Spleen (tissue), 11 donors: ENCODE measurements around the gene CHD5. TPM values are rescaled to one million over a fixed set of nuclear protein-coding genes. Genes with fewer than 3 reads are reported as not detected.

Experiments
- DNase-seq: peaks from one replicate; pipeline ENCODE4 v3.0.0-alpha.2; 2020
- H3K27ac ChIP-seq, 8 donors: fragments of 200-600 bp; sonication (generic) in 7 of 8; 1 replicate in 4 of 8; 2 replicates in 4 of 8; pipeline versions ENCODE4 v1.5.0 to v1.8.0; 2016 to 2021; ENCODE audit warnings: inconsistent platforms in 4 of 8, mild to moderate bottlenecking in 4 of 8, moderate library complexity in 1 of 8
- H3K27me3 ChIP-seq, 7 donors: fragments of 200-600 bp; sonication (generic) in 6 of 7; replicated peaks in 1 of 7; 1 replicate in 4 of 7; 2 replicates in 3 of 7; pipeline versions ENCODE4 v1.5.0 to v1.8.0; 2016 to 2021; ENCODE audit warnings: inconsistent platforms in 3 of 7, mild to moderate bottlenecking in 1 of 7
- H3K36me3 ChIP-seq, 6 donors: fragments of 200-600 bp; sonication (generic) in 5 of 6; 1 replicate in 4 of 6; 2 replicates in 2 of 6; pipeline versions ENCODE4 v1.5.0 to v1.8.0; 2016 to 2021; ENCODE audit warnings: inconsistent platforms in 2 of 6
- H3K4me1 ChIP-seq, 6 donors: fragments of 200-600 bp; sonication (generic) in 5 of 6; 1 replicate in 3 of 6; 2 replicates in 3 of 6; pipeline versions ENCODE4 v1.5.0 to v1.8.0; 2016 to 2021; ENCODE audit warnings: inconsistent platforms in 3 of 6
- H3K4me3 ChIP-seq, 8 donors: fragments of 200-600 bp; sonication (generic) in 7 of 8; 1 replicate in 4 of 8; 2 replicates in 4 of 8; pipeline versions ENCODE4 v1.5.0 to v1.8.0; 2016 to 2021; ENCODE audit warnings: inconsistent platforms in 4 of 8, mild to moderate bottlenecking in 4 of 8, moderate library complexity in 2 of 8
- H3K9me3 ChIP-seq, 8 donors: fragments of 200-600 bp; sonication (generic) in 7 of 8; 1 replicate in 4 of 8; 2 replicates in 4 of 8; pipeline versions ENCODE4 v1.5.0 to v1.8.0; 2016 to 2021; ENCODE audit warnings: inconsistent platforms in 4 of 8
- POLR2A ChIP-seq, 3 donors: fragments of 450-650 bp; IDR thresholded peaks; one replicate each; pipeline ENCODE4 v1.5.1; 2017; ENCODE audit warnings: antibody characterized with exemption in 3 of 3, mild to moderate bottlenecking in 1 of 3
- POLR2AphosphoS5 ChIP-seq, 3 donors: sonication (generic); formaldehyde crosslinking; IDR thresholded peaks; one replicate each; pipeline ENCODE4 v1.5.1; 2017; ENCODE audit warnings: antibody characterized with exemption in 3 of 3
- WGBS, 5 donors: extraction: QIAGEN DNeasy Blood & Tissue Kit in 3 of 5; methylation state at CpG; one replicate each; pipeline versions ENCODE4 v1.1.5 to v1.1.7; 2013 to 2018; 5-methylcytosine and 5-hydroxymethylcytosine counted together
- intact Hi-C: fragments of 100-400 bp; cut with DNase I; formaldehyde crosslinking; loops from one replicate; pipeline ENCODE4 v1.15.0; 2023; ENCODE audit warnings: low total_unique reads
- polyA plus RNA-seq, 3 donors: library from polyadenylated mRNA; stranded (reverse); fragments of 200-250 nt; gene quantifications; one replicate each; pipeline ENCODE4 v1.2.1, GENCODE V29; 2013
- total RNA-seq, 7 donors: library from RNA; depleted of rRNA in 3 of 7; stranded (reverse); fragments of >200 nt in 3 of 7; fragmentation: NEBNext Ultra II Directional in 4 of 7; extraction: Animal tissue kit (Norgen Biotek cat#: 25700) in 4 of 7; gene quantifications; one replicate each; pipeline versions ENCODE4 v1.1.0 to v1.2.1, GENCODE V29; 2016 to 2021
- TF ChIP-seq, protein P1 (sequence below), 11 experiments: fragments of 200-600 bp in 7 of 11; fragments of 450-650 bp in 4 of 11; sonication (generic) in 4 of 11; IDR thresholded peaks in 8 of 11; conservative IDR thresholded peaks in 3 of 11; 1 replicate in 7 of 11; 2 replicates in 4 of 11; pipeline versions ENCODE4 v1.4.0 to v1.8.0; 2016 to 2021; ENCODE audit warnings: antibody characterized with exemption in 11 of 11, inconsistent platforms in 4 of 11, mild to moderate bottlenecking in 1 of 11
- donor health status: healthy with polysubstance abuse.
- donor health status: DM: no; HTN: no; CAD: no; lungs with moderate emphysema.
- donor health status: DM: no; HTN: no; CAD: no.
- donor health status: Bipolar disorder and iron deficiency.
- donor health status: healthy.
- donor health status: DM: no; HTN: no; CAD: no.
- donor health status: DM: yes; HTN: yes; CAD: no.

The CHD5 gene
- total and polyA plus RNA-seq, 10 donors, result 0.04 to 0.44 (median 0.13) TPM

DNA sequence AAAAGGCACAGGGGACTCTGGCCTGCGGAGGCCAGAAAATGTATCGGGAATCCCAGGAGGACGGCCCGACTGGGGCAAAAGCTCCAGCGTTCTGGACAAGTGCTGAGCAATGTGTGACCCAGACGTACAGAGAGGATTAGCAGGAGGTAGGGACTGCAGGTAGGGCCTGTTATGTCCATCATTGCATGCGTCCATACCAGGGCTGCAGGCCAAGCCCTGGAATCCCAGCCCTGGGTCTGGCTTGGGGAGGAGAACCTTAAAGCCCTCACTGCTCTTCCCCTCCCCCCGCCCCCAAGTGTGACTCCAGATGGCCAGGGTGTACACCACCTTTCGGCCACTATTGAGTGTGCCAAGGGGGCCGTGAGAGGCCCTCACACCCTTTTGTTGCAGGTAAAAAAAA, 27.8 kb upstream of the CHD5 start:
- DNase-seq, result no peak
- intact Hi-C loops, result no loop called here
- Histone ChIP-seq H3K4me3 (no peak overlapping the region), H3K27me3 (peaks cover 0 to 74% (median 39%) of the 10 kb centered on the region in 7 donors), H3K36me3 (no peaks in the 10 kb centered on the region), H3K27ac (no peak overlapping the region), H3K9me3 (no peaks in the 10 kb centered on the region), H3K4me1 (peaks cover 31 to 70% (median 42%) of the 10 kb centered on the region in 6 donors)
- WGBS, 5 donors, result 79 to 91% (median 82%) methylated on average over 5 to 10 of the region's 10 CpGs
- no peak for TF ChIP-seq POLR2A (IDR thresholded peaks at IDR 0.05)
- no peak for TF ChIP-seq POLR2AphosphoS5 (IDR thresholded peaks at IDR 0.05)
- TF ChIP-seq, protein P1, sequence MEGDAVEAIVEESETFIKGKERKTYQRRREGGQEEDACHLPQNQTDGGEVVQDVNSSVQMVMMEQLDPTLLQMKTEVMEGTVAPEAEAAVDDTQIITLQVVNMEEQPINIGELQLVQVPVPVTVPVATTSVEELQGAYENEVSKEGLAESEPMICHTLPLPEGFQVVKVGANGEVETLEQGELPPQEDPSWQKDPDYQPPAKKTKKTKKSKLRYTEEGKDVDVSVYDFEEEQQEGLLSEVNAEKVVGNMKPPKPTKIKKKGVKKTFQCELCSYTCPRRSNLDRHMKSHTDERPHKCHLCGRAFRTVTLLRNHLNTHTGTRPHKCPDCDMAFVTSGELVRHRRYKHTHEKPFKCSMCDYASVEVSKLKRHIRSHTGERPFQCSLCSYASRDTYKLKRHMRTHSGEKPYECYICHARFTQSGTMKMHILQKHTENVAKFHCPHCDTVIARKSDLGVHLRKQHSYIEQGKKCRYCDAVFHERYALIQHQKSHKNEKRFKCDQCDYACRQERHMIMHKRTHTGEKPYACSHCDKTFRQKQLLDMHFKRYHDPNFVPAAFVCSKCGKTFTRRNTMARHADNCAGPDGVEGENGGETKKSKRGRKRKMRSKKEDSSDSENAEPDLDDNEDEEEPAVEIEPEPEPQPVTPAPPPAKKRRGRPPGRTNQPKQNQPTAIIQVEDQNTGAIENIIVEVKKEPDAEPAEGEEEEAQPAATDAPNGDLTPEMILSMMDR (IDR thresholded peaks at IDR 0.05 in 8 of 11, conservative IDR thresholded peaks at IDR 0.05 in 3 of 11), result no peak

DNA sequence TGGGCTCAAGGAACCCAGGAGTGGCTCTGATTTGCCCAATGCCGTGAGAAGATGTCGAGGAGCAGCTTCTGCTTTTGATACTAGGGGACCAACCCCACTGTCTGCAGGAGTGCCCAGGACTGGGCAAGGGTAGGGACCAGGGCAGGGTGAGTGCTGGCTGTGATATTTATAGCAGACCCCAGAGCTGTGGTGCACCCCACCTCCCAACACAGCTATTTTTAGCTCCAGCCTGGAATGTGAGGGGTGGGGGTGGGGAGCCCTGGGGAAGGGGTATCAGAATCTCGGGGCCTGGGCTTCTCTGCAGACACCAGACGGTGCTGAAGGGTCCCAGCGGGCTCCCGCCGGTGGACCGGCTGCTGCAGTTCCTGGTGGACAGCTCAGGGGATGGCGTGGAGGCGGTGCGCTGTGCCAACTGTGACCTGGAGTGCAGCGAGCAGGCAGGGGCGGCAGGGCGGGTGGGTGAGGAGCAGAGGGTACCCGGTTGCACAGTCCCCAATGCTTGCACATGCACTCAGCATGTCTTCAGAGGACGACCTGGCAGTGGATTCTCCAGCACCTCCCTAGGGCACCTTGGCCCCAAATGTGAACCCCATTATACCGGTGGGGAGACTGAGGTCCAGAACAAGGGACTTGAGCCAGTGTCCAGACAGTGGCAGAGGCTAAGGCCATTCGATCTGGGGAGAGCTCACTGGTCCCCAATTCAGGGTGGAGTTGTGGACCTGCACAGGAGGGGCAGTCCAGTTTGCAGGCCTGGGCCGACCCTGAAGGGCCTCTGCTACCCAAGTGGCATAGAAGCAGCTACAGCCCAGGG, 27.2 kb upstream of the CHD5 start:
- intact Hi-C loops, result no loop called here
- no peak for DNase-seq
- 64 to 80% (median 73%) methylated on average over 4 to 19 of the region's 19 CpGs for WGBS, 5 donors

DNA sequence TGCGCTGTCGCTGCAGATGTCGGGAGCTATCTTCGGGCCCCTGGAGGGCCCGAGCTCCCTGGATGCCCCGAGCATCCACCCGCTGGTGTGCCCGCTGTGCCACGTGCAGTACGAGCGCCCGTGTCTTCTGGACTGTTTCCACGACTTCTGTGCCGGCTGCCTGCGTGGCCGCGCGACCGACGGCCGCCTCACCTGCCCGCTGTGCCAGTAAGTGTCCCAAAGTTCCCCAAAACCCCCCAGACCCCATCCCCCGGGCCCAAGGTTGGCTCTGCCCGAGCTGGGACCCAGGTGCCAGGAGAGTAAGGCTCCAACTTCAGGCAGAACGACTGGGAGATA, 26.4 kb upstream of the CHD5 start:
- DNase-seq, result no peak
- TF ChIP-seq POLR2AphosphoS5 (IDR thresholded peaks at IDR 0.05) (no peak), POLR2A (IDR thresholded peaks at IDR 0.05) (no peak)
- TF ChIP-seq, protein P1 (IDR thresholded peaks at IDR 0.05 in 8 of 11, conservative IDR thresholded peaks at IDR 0.05 in 3 of 11), result no peak
- Histone ChIP-seq H3K36me3 (no peaks in the 10 kb centered on the region), H3K27me3 (peaks cover 0 to 67% (median 39%) of the 10 kb centered on the region in 7 donors), H3K4me1 (peaks cover 31 to 59% (median 42%) of the 10 kb centered on the region in 6 donors), H3K9me3 (no peaks in the 10 kb centered on the region), H3K27ac (no peak overlapping the region), H3K4me3 (peak overlapping the region; percentile 32 to 86 (median 54))
- WGBS, 5 donors, result 6 to 20% (median 10%) methylated on average over 1 to 25 of the region's 25 CpGs
- intact Hi-C loops, result no loop called here

More for the DNA sequence above, 27.2 kb upstream of the CHD5 start:
- H3K27ac ChIP-seq, result no peak overlapping the region
- H3K9me3 ChIP-seq, result no peaks in the 10 kb centered on the region
- peak overlapping the region in 1 of 8 donors; percentile 86 for H3K4me3 ChIP-seq
- H3K36me3 ChIP-seq, result no peaks in the 10 kb centered on the region
- peaks cover 0 to 74% (median 39%) of the 10 kb centered on the region in 7 donors for H3K27me3 ChIP-seq
- TF ChIP-seq, protein P1 (IDR thresholded peaks at IDR 0.05 in 8 of 11, conservative IDR thresholded peaks at IDR 0.05 in 3 of 11), result no peak
- no peak for TF ChIP-seq POLR2AphosphoS5 (IDR thresholded peaks at IDR 0.05)
- TF ChIP-seq POLR2A (IDR thresholded peaks at IDR 0.05), result no peak
- peaks cover 31 to 63% (median 42%) of the 10 kb centered on the region in 6 donors for H3K4me1 ChIP-seq

DNA sequence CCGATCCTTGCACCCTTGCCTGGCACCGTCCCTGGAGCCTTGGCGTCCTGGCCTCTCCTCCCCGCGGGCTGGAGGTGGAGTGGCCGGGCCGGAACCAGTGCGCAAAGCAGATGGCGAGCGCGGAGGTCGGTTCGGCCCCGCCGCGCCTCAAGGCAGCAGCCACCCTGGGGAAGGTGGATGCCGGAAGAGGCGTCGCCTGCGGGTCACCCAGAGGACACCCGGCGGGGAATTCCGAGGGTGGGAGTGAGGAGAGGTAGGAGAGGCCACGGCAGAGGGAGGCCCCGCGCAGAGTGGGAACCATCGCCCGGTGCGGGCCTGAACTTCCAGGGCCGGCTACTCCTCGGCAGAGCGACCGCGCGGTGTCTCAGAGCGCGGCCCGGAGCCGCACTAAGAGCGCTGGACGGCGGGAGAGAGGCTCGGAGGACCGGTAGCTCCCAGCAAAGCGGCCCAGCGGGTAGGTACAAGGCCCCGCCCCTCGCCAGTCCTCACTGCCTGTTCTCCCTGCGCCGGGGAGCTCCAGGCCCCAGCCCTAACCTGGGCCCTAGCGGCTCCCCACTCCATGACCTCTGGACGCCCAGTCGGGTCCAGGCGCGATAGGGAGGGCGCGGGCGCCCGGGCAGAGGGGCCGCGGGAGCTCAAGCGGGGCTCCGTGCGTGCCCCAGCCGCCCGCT, 25.9 kb upstream of the CHD5 start, which contains the start of gene RNF207:
Gene RNF207 (plus strand): TSS at position 271 of the 671 bp plus-strand sequence. CDS start 417 bp downstream, outside the sequence.
- peaks cover 0 to 63% (median 39%) of the 10 kb centered on the region in 7 donors for H3K27me3 ChIP-seq
- TF ChIP-seq POLR2A (IDR thresholded peaks at IDR 0.05) (peak in 1 of 3 donors; percentile 7), POLR2AphosphoS5 (IDR thresholded peaks at IDR 0.05) (peak; percentile 19 to 70 (median 59))
- TF ChIP-seq, protein P1 (IDR thresholded peaks at IDR 0.05 in 8 of 11, conservative IDR thresholded peaks at IDR 0.05 in 3 of 11), result no peak
- H3K36me3 ChIP-seq, result no peaks in the 10 kb centered on the region
- no peak for DNase-seq
- peak within 1 kb of the TSS in 4 of 8 donors; percentile 13 to 57 (median 31) for H3K27ac ChIP-seq
- intact Hi-C loops, result no loop called here
- H3K4me3 ChIP-seq, result peak within 1 kb of the TSS; percentile 32 to 86 (median 54)
- WGBS, 5 donors, result 1 to 2% (median 1%) methylated on average over 36 to 66 of the region's 66 CpGs
- no peaks in the 10 kb centered on the region for H3K9me3 ChIP-seq
- peaks cover 31 to 59% (median 42%) of the 10 kb centered on the region in 6 donors for H3K4me1 ChIP-seq
